ENCODE measurements around the gene POLD2. TPM values are rescaled to one million over a fixed set of nuclear protein-coding genes. Genes with fewer than 3 reads are reported as not detected.
A peak's percentile ranks its signal among the peaks of the same experiment; 100 is the strongest.

Gene POLD2
- total and polyA plus RNA-seq, 2 of the 4 experiments (the other 2 are of a cell fraction), result 142 to 163 TPM

DNA sequence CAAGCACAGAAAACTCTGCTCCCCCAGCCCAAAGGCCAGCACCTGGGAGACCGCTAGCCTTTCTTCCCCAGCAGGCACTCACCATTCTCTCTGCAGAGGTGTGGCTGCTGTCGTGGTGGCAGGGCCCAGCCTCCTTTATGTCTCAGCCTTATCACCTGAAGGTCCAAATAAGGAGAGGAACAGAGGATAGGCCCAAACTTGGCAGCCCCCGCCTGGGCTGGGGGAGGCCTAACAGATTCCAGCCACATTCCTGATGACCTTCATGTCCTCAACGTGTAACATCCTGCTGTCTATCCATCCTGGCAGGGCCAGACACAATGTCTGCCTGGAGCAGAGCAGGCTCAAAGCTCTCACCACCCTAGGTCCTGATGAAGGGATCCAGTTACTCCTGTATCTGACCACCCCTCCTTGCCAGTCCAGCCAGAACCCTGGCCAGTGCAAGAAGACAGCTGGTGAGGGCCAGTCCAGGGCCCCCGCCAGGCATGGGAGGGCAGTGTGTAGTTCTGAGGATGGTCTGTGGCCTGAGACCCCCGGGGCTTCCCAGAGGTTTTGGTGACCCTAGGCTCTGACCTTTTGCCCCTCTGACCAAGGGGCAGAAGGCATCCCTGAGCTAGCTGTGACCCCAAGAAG is 18.0 kb upstream of the POLD2 start, which contains the start of gene MYL7:
Gene MYL7 (minus strand): TSS at position 112 of the 630 bp plus-strand sequence. CDS start 27 bp downstream, at position 85.
- Histone ChIP-seq H4K91ac (ENCODE audit: insufficient read depth, low read depth, low read length) (no peak within 1 kb of the TSS), H3K4me3 (ENCODE audit: insufficient read depth, low read depth, low read length) (no peak within 1 kb of the TSS)
- WGBS, 2 experiments (ENCODE audit: extremely low coverage in 2 of 2, insufficient read length in 1 of 2), result 38% methylated on average over 2 of the region's 6 CpGs; no CpG with 5 or more reads in 1 of the 2 experiments

More for the DNA sequence above, 18.0 kb upstream of the POLD2 start, which contains the start of gene MYL7:
- H3K9me1 ChIP-seq (ENCODE audit: insufficient read depth, low read length), result peaks cover 3% of the 10 kb centered on the region; the same call in 1 of the 2 replicates
- no peaks in the 10 kb centered on the region for H3K79me1 ChIP-seq (ENCODE audit: low read depth in 1 of 2, low read length in 2 of 2)
- intact Hi-C loops (cut with micrococcal nuclease) (no loop called here), dilution Hi-C loops (cut with HindIII; ENCODE audit: low sequenced_read_pairs, unreplicated experiment) (no loop called here), in situ Hi-C loops (cut with MboI; ENCODE audit: low sequenced_read_pairs) (no loop called here)
- TF ChIP-seq NFE2L2 (IDR thresholded peaks at IDR 0.05; ENCODE audit: low read depth, low read length) (no peak), MAZ (IDR thresholded peaks at IDR 0.05; ENCODE audit: borderline replicate concordance, low read depth, low read length) (no peak), MAFK (IDR thresholded peaks at IDR 0.05; ENCODE audit: low read depth, low read length) (no peak), RFX5 (IDR thresholded peaks at IDR 0.05; ENCODE audit: low read depth, low read length) (no peak), MXI1 (IDR thresholded peaks at IDR 0.05; ENCODE audit: borderline replicate concordance, low read depth, low read length) (no peak), POLR2A (IDR thresholded peaks at IDR 0.05; ENCODE audit: low read depth, low read length) (no peak), RAD21 (IDR thresholded peaks at IDR 0.05; ENCODE audit: low read length) (no peak), FOS (IDR thresholded peaks at IDR 0.05; ENCODE audit: low read depth, low read length) (no peak), CHD1 (IDR thresholded peaks at IDR 0.05; ENCODE audit: low read depth, low read length) (no peak), RCOR1 (IDR thresholded peaks at IDR 0.05; ENCODE audit: insufficient replicate concordance, low read length) (no peak), SMC3 (IDR thresholded peaks at IDR 0.05; ENCODE audit: low read depth, low read length) (no peak), BHLHE40 (IDR thresholded peaks at IDR 0.05; ENCODE audit: low read depth, low read length) (no peak), CEBPB (IDR thresholded peaks at IDR 0.05; ENCODE audit: low read depth, low read length) (no peak)
- TF ChIP-seq, protein P1, sequence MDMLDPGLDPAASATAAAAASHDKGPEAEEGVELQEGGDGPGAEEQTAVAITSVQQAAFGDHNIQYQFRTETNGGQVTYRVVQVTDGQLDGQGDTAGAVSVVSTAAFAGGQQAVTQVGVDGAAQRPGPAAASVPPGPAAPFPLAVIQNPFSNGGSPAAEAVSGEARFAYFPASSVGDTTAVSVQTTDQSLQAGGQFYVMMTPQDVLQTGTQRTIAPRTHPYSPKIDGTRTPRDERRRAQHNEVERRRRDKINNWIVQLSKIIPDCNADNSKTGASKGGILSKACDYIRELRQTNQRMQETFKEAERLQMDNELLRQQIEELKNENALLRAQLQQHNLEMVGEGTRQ (IDR thresholded peaks at IDR 0.05; ENCODE audit: low read depth, low read length), result no peak
- TF ChIP-seq, protein P2, sequence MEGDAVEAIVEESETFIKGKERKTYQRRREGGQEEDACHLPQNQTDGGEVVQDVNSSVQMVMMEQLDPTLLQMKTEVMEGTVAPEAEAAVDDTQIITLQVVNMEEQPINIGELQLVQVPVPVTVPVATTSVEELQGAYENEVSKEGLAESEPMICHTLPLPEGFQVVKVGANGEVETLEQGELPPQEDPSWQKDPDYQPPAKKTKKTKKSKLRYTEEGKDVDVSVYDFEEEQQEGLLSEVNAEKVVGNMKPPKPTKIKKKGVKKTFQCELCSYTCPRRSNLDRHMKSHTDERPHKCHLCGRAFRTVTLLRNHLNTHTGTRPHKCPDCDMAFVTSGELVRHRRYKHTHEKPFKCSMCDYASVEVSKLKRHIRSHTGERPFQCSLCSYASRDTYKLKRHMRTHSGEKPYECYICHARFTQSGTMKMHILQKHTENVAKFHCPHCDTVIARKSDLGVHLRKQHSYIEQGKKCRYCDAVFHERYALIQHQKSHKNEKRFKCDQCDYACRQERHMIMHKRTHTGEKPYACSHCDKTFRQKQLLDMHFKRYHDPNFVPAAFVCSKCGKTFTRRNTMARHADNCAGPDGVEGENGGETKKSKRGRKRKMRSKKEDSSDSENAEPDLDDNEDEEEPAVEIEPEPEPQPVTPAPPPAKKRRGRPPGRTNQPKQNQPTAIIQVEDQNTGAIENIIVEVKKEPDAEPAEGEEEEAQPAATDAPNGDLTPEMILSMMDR (conservative IDR thresholded peaks at IDR 0.05; ENCODE audit: low read depth, low read length), result no peak
- TF ChIP-seq, protein P3, sequence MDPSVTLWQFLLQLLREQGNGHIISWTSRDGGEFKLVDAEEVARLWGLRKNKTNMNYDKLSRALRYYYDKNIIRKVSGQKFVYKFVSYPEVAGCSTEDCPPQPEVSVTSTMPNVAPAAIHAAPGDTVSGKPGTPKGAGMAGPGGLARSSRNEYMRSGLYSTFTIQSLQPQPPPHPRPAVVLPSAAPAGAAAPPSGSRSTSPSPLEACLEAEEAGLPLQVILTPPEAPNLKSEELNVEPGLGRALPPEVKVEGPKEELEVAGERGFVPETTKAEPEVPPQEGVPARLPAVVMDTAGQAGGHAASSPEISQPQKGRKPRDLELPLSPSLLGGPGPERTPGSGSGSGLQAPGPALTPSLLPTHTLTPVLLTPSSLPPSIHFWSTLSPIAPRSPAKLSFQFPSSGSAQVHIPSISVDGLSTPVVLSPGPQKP (IDR thresholded peaks at IDR 0.05; ENCODE audit: borderline replicate concordance, low read depth, low read length), result no peak
- DNase-seq (no peak), ATAC-seq (ENCODE audit: low read depth) (no peak)
- H3K27me3 ChIP-seq (ENCODE audit: control insufficient read depth, insufficient read depth, low read length), result peaks cover 27% of the 10 kb centered on the region
- H2BK20ac ChIP-seq (ENCODE audit: low read depth, low read length), result no peak within 1 kb of the TSS
- H4K5ac ChIP-seq (ENCODE audit: low read depth, low read length), result no peak within 1 kb of the TSS
- no peak within 1 kb of the TSS for H3K18ac ChIP-seq (ENCODE audit: low read depth, low read length)
- ChIA-PET CTCF (interaction anchor here (1.1 kb wide), 1 partner anchor 10 kb away, joined by 4 read pairs; no protein-coding TSS in a partner anchor), POLR2A (ENCODE audit: unreplicated experiment) (no interaction called here)
- H2AK9ac ChIP-seq (replicated peaks; ENCODE audit: low read depth, low read length, poor library complexity), result peak within 1 kb of the TSS; percentile 16
- no TSS peak for BruUV-seq (replicated peaks)
- H2BK120ac ChIP-seq (ENCODE audit: low read depth, low read length), result no peak within 1 kb of the TSS
- H4K8ac ChIP-seq (ENCODE audit: low read depth in 2 of 2, low read length in 2 of 2), result no peak within 1 kb of the TSS
- H3K9ac ChIP-seq (ENCODE audit: low read depth, low read length), result no peak within 1 kb of the TSS
- H4K20me1 ChIP-seq (ENCODE audit: insufficient read depth, low read length), result no peaks in the 10 kb centered on the region
- no peaks in the 10 kb centered on the region for H3K9me3 ChIP-seq (ENCODE audit: control insufficient read depth, insufficient read depth, low read length)
- peak within 1 kb of the TSS; percentile 17 for H2AFZ ChIP-seq (replicated peaks; ENCODE audit: low read length, poor library complexity)
- no peak within 1 kb of the TSS for H3K4ac ChIP-seq (ENCODE audit: low read depth, low read length)
- no peak within 1 kb of the TSS for H3K27ac ChIP-seq (ENCODE audit: insufficient read depth, low read length)
- no peak within 1 kb of the TSS for H2BK5ac ChIP-seq (ENCODE audit: low read depth, low read length, poor library complexity, severe bottlenecking)
- H3K4me2 ChIP-seq (ENCODE audit: low read depth, low read length), result no peak within 1 kb of the TSS
- H2AK5ac ChIP-seq (ENCODE audit: low read depth, low read length), result no peak within 1 kb of the TSS
- H3K23ac ChIP-seq (ENCODE audit: low read depth, low read length), result no peak within 1 kb of the TSS
- no peaks in the 10 kb centered on the region for H3K36me3 ChIP-seq (ENCODE audit: control insufficient read depth, insufficient read depth, low read length)
- no peak within 1 kb of the TSS for H3K56ac ChIP-seq (ENCODE audit: extremely low read depth, insufficient read depth, low read length)
- H2BK15ac ChIP-seq (ENCODE audit: low read depth, low read length), result no peak within 1 kb of the TSS
- H3K14ac ChIP-seq (replicated peaks; ENCODE audit: low read depth, low read length), result no peak within 1 kb of the TSS
- H3K4me1 ChIP-seq (ENCODE audit: control insufficient read depth, insufficient read depth, low read length), result peaks cover 3% of the 10 kb centered on the region; the same call in 1 of the 2 replicates
